Endothelial cell of umbilical vein (primary cell): ENCODE measurements around the gene TSEN15.

ENCODE experiments used
- CTCF ChIP-seq, 2 donors: IDR thresholded peaks; 1 replicate in 1 of 2; 2 replicates in 1 of 2; pipeline ENCODE4 v1.5.1; 2011; ENCODE audit warnings: low read length in 2 of 2, mild to moderate bottlenecking in 2 of 2, moderate library complexity in 2 of 2, control low read depth in 1 of 2, inconsistent platforms in 1 of 2, low read depth in 1 of 2; ENCODE audit not compliant: insufficient read depth in 1 of 2; ENCODE audit errors: extremely low read depth in 1 of 2
- FOS ChIP-seq: IDR thresholded peaks from 2 replicates; pipeline ENCODE4 v1.6.1; 2011; ENCODE audit warnings: mild to moderate bottlenecking, low read length, moderate library complexity, borderline replicate concordance; ENCODE audit not compliant: insufficient read depth
- MAX ChIP-seq: IDR thresholded peaks from 2 replicates; pipeline ENCODE4 v1.6.1; 2011; ENCODE audit not compliant: insufficient read depth, insufficient read length
- POLR2A ChIP-seq: IDR thresholded peaks from 2 replicates; pipeline ENCODE4 v1.6.1; 2012; ENCODE audit warnings: low read depth, mild to moderate bottlenecking, control low read depth, low read length
- POLR2AphosphoS5 ChIP-seq: IDR thresholded peaks from 2 replicates; pipeline ENCODE4 v1.6.1; 2012; ENCODE audit warnings: low read depth, mild to moderate bottlenecking, control low read depth, low read length, moderate library complexity; ENCODE audit not compliant: insufficient read depth

- TF ChIP-seq FOS: no peak
- no peak for TF ChIP-seq CTCF (IDR thresholded peaks at IDR 0.05; ENCODE audit: extremely low read depth in 1 of 2, insufficient read depth in 1 of 2, low read depth in 1 of 2, low read length in 2 of 2)
- no peak for TF ChIP-seq POLR2A
- TF ChIP-seq POLR2AphosphoS5: no peak
- TF ChIP-seq MAX: no peak
Measured at GRCh38 chr1:184031409-184032107, 20.0 kb upstream of the TSEN15 start.
